ENCODE data around the gene BCL2. TPM values are rescaled to one million over a fixed set of nuclear protein-coding genes. Genes with fewer than 3 reads are reported as not detected.

Gene BCL2
- total RNA-seq, 4 donors from 2014 or later, result 10.7 to 37.3 (median 24.2) TPM

- H3K4me1 ChIP-seq, result peaks cover 4% of the 10 kb centered on the region
- H3K9me3 ChIP-seq, result no peaks in the 10 kb centered on the region
- WGBS, result 91% methylated on average over 2 of the region's 2 CpGs
- TF ChIP-seq CTCF (IDR thresholded peaks at IDR 0.05), result no peak
- TF ChIP-seq EP300 (IDR thresholded peaks at IDR 0.05), result no peak
- no peak for TF ChIP-seq POLR2A (IDR thresholded peaks at IDR 0.05)
- no peak for TF ChIP-seq POLR2AphosphoS5 (IDR thresholded peaks at IDR 0.05)
- no peak overlapping the region for H3K27ac ChIP-seq
- no peaks in the 10 kb centered on the region for H3K27me3 ChIP-seq
- H3K4me3 ChIP-seq, result no peak overlapping the region
- H3K36me3 ChIP-seq, result no peaks in the 10 kb centered on the region
- no peak for DNase-seq (ENCODE audit: low spot score in 2 of 2)
Observed at GRCh38 chr18:63083555-63083954, 236.0 kb downstream of the BCL2 start.

DNA sequence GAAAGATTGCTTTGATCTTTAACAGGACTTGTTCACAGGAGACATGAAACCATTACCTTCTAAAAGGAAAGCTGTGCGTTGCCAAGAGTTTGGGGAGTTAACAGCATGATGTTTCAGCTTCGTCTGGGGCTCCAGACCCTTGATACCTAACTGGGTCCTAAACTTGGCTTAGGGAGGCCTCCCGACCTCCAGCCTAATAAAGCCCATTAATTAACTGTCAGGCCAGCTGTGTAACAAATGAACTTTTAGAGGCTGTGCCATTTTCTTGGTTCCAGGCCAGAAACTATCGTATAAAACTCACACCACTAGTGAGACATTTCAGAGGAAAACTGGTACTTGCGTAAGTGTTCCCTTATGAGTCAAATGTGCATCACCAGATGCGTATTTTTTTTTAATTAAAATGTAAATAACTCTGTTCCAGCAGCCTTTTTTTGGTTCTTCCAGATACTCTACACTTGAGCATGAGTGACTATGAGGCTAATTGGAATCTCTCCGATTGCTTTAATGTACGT is 236.5 kb downstream of the BCL2 start:
- no peak for DNase-seq (ENCODE audit: low spot score in 2 of 2)
- no peak overlapping the region for H3K4me3 ChIP-seq
- TF ChIP-seq POLR2AphosphoS5 (IDR thresholded peaks at IDR 0.05) (no peak), EP300 (IDR thresholded peaks at IDR 0.05) (no peak), CTCF (IDR thresholded peaks at IDR 0.05) (no peak), POLR2A (IDR thresholded peaks at IDR 0.05) (no peak)
- H3K9me3 ChIP-seq, result no peaks in the 10 kb centered on the region
- WGBS, result 76% methylated on average over 8 of the region's 8 CpGs
- peaks cover under 1% of the 10 kb centered on the region for H3K4me1 ChIP-seq
- no peaks in the 10 kb centered on the region for H3K27me3 ChIP-seq
- no peak overlapping the region for H3K27ac ChIP-seq
- H3K36me3 ChIP-seq, result no peaks in the 10 kb centered on the region

GRCh38 chr18:63082366-63083019 is 237.1 kb downstream of the BCL2 start:
- Histone ChIP-seq H3K4me1 (no peaks in the 10 kb centered on the region), H3K36me3 (no peaks in the 10 kb centered on the region), H3K4me3 (no peak overlapping the region), H3K9me3 (no peaks in the 10 kb centered on the region), H3K27ac (no peak overlapping the region), H3K27me3 (no peaks in the 10 kb centered on the region)
- TF ChIP-seq EP300 (IDR thresholded peaks at IDR 0.05), result no peak
- 81% methylated on average over 7 of the region's 7 CpGs for WGBS
- DNase-seq (ENCODE audit: low spot score in 2 of 2), result peak in 1 of 2 donors; percentile 41

DNA sequence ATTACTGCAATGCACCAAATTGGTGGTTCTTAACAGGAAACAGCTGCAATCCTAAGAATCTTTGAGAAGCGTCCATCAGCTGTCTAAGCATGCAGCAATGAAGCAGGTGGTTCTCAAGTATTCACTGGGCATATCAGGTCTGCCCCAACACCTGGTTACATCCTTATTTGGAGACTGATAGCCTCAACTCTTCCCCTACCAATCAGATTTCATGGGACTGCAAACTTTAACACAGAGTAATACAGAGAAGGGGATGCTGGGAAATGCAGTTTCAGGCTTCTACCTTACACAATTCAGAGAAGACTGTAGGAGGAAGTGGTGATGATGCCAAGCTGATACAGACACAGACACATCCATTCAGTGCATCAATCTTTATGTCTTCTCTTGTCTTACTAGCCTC is 240.5 kb downstream of the BCL2 start:
- H3K36me3 ChIP-seq, result no peaks in the 10 kb centered on the region
- peaks cover 11% of the 10 kb centered on the region for H3K4me1 ChIP-seq
- no peaks in the 10 kb centered on the region for H3K27me3 ChIP-seq
- TF ChIP-seq POLR2A (IDR thresholded peaks at IDR 0.05), result no peak
- no peak for TF ChIP-seq CTCF (IDR thresholded peaks at IDR 0.05)
- TF ChIP-seq POLR2AphosphoS5 (IDR thresholded peaks at IDR 0.05), result no peak
- H3K4me3 ChIP-seq, result no peak overlapping the region
- no peak for DNase-seq (ENCODE audit: low spot score in 2 of 2)
- no peaks in the 10 kb centered on the region for H3K9me3 ChIP-seq
- no peak overlapping the region for H3K27ac ChIP-seq
- WGBS, result 68% methylated on average over 1 of the region's 1 CpG

- DNase-seq (ENCODE audit: low spot score in 2 of 2), result no peak
- Histone ChIP-seq H3K27me3 (no peaks in the 10 kb centered on the region), H3K9me3 (no peaks in the 10 kb centered on the region), H3K4me3 (no peak overlapping the region), H3K36me3 (no peaks in the 10 kb centered on the region), H3K27ac (no peak overlapping the region), H3K4me1 (peaks cover 11% of the 10 kb centered on the region)
- 87% methylated on average over 4 of the region's 4 CpGs for WGBS
- TF ChIP-seq CTCF (IDR thresholded peaks at IDR 0.05) (no peak), POLR2A (IDR thresholded peaks at IDR 0.05) (no peak), EP300 (IDR thresholded peaks at IDR 0.05) (no peak), POLR2AphosphoS5 (IDR thresholded peaks at IDR 0.05) (no peak)
Observed at GRCh38 chr18:63078471-63078870, 241.1 kb downstream of the BCL2 start.
